Neural progenitor cell (in vitro differentiated cells): ENCODE results near the gene TBC1D10A. TPM values are rescaled to one million over a fixed set of nuclear protein-coding genes. Genes with fewer than 3 reads are reported as not detected.
A peak's percentile ranks its signal among the peaks of the same experiment; 100 is the strongest.

Source experiments
- DNase-seq: peaks from one replicate; pipeline ENCODE4 v3.0.0-alpha.2; 2016; ENCODE audit warnings: low spot score
- H2AFZ ChIP-seq: fragments of 200-600 bp; sonication (generic); replicated peaks from 2 replicates; pipeline ENCODE4 v1.6.1; 2016; ENCODE audit warnings: antibody characterized with exemption
- H3F3A ChIP-seq: fragments of 200-600 bp; sonication (generic); 2 replicates; pipeline ENCODE4 v1.6.1; 2016; ENCODE audit warnings: antibody characterized with exemption, low read depth
- H3K27ac ChIP-seq: fragments of 200-600 bp; sonication (generic); 2 replicates; pipeline ENCODE4 v1.5.1; 2016; ENCODE audit warnings: mild to moderate bottlenecking
- H3K27me3 ChIP-seq: fragments of 200-600 bp; sonication (generic); 2 replicates; pipeline ENCODE4 v1.6.1; 2016; ENCODE audit warnings: mild to moderate bottlenecking, moderate library complexity
- H3K36me3 ChIP-seq: fragments of 200-600 bp; sonication (generic); 2 replicates; pipeline ENCODE4 v1.5.1; 2016
- H3K4me1 ChIP-seq: fragments of 200-600 bp; sonication (generic); 2 replicates; pipeline ENCODE4 v1.6.1; 2016; ENCODE audit warnings: mixed run types
- H3K4me2 ChIP-seq: fragments of 200-600 bp; sonication (generic); 2 replicates; pipeline ENCODE4 v1.6.1; 2016
- H3K4me3 ChIP-seq: fragments of 200-600 bp; sonication (generic); 2 replicates; pipeline ENCODE4 v1.5.1; 2016
- H3K79me2 ChIP-seq: fragments of 200-600 bp; sonication (generic); 2 replicates; pipeline ENCODE4 v1.6.1; 2016; ENCODE audit warnings: low read depth
- H3K9ac ChIP-seq: fragments of 200-600 bp; sonication (generic); 2 replicates; pipeline ENCODE4 v1.6.1; 2016
- H3K9me3 ChIP-seq: fragments of 200-600 bp; sonication (generic); 2 replicates; pipeline ENCODE4 v1.5.1; 2016; ENCODE audit warnings: low read depth
- H4K20me1 ChIP-seq: fragments of 200-600 bp; sonication (generic); 2 replicates; pipeline ENCODE4 v1.6.1; 2016; ENCODE audit warnings: low read depth
- H3K27ac Mint-ChIP-seq: 3 replicates; pipeline ENCODE4 v1.8.0; 2021; ENCODE audit warnings: mixed read lengths
- H3K27me3 Mint-ChIP-seq: 2 replicates; pipeline ENCODE4 v1.8.0; 2022; ENCODE audit warnings: low read depth, mild to moderate bottlenecking, inconsistent platforms, moderate library complexity, mixed read lengths; ENCODE audit not compliant: insufficient read depth
- H3K36me3 Mint-ChIP-seq: 3 replicates; pipeline ENCODE4 v1.8.0; 2021; ENCODE audit warnings: mixed read lengths
- H3K4me1 Mint-ChIP-seq: 3 replicates; pipeline ENCODE4 v1.8.0; 2021; ENCODE audit warnings: mixed read lengths
- H3K4me3 Mint-ChIP-seq: 3 replicates; pipeline ENCODE4 v1.8.0; 2021; ENCODE audit warnings: mild to moderate bottlenecking, moderate library complexity, mixed read lengths
- H3K9me3 Mint-ChIP-seq: 3 replicates; pipeline ENCODE4 v1.8.0; 2020; ENCODE audit warnings: mixed read lengths
- EZH2 ChIP-seq: fragments of 200-600 bp; sonication (generic); IDR thresholded peaks from 2 replicates; pipeline ENCODE4 v1.6.1; 2017; ENCODE audit warnings: antibody characterized with exemption, mild to moderate bottlenecking, moderate library complexity
- EZH2phosphoT487 ChIP-seq: fragments of 200-600 bp; sonication (generic); IDR thresholded peaks from 2 replicates; pipeline ENCODE4 v1.6.1; 2017; ENCODE audit warnings: antibody characterized with exemption
- total RNA-seq: library from RNA; depleted of rRNA; stranded (reverse); fragments of >200 nt; gene quantifications from 2 replicates; pipeline ENCODE4 v1.2.3, GENCODE V29; 2015; ENCODE audit warnings: low replicate concordance
- TF ChIP-seq, protein P1 (sequence below): fragments of 200-600 bp; sonication (generic); IDR thresholded peaks from 2 replicates; pipeline ENCODE4 v1.5.1; 2017; ENCODE audit warnings: antibody characterized with exemption, mild to moderate bottlenecking

TBC1D10A gene
- total RNA-seq, 1 donor from 2014 or later: 6.2 TPM

GRCh38 chr22:30244641-30245040 lies 82.1 kb downstream of the TBC1D10A start:
- Mint-ChIP-seq H3K4me3 (no peak overlapping the region), H3K27me3 (peaks cover 26% of the 10 kb centered on the region), H3K9me3 (no peaks in the 10 kb centered on the region), H3K27ac (no peak overlapping the region), H3K4me1 (peaks cover 26% of the 10 kb centered on the region), H3K36me3 (no peaks in the 10 kb centered on the region)
- peaks cover 30% of the 10 kb centered on the region for H3K27me3 ChIP-seq
- no peaks in the 10 kb centered on the region for H3K36me3 ChIP-seq
- no peaks in the 10 kb centered on the region for H3K9me3 ChIP-seq
- DNase-seq: no peak
- H3K4me1 ChIP-seq: peaks cover 14% of the 10 kb centered on the region
- H3F3A ChIP-seq: no peaks in the 10 kb centered on the region
- no peak overlapping the region for H3K4me3 ChIP-seq
- no peak for TF ChIP-seq EZH2
- TF ChIP-seq EZH2phosphoT487: no peak
- TF ChIP-seq, protein P1, sequence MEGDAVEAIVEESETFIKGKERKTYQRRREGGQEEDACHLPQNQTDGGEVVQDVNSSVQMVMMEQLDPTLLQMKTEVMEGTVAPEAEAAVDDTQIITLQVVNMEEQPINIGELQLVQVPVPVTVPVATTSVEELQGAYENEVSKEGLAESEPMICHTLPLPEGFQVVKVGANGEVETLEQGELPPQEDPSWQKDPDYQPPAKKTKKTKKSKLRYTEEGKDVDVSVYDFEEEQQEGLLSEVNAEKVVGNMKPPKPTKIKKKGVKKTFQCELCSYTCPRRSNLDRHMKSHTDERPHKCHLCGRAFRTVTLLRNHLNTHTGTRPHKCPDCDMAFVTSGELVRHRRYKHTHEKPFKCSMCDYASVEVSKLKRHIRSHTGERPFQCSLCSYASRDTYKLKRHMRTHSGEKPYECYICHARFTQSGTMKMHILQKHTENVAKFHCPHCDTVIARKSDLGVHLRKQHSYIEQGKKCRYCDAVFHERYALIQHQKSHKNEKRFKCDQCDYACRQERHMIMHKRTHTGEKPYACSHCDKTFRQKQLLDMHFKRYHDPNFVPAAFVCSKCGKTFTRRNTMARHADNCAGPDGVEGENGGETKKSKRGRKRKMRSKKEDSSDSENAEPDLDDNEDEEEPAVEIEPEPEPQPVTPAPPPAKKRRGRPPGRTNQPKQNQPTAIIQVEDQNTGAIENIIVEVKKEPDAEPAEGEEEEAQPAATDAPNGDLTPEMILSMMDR: no peak
- no peaks in the 10 kb centered on the region for H3K79me2 ChIP-seq
- H2AFZ ChIP-seq: no peak overlapping the region
- no peak overlapping the region for H3K9ac ChIP-seq
- H3K4me2 ChIP-seq: no peak overlapping the region
- H4K20me1 ChIP-seq: no peaks in the 10 kb centered on the region
- no peak overlapping the region for H3K27ac ChIP-seq

DNA sequence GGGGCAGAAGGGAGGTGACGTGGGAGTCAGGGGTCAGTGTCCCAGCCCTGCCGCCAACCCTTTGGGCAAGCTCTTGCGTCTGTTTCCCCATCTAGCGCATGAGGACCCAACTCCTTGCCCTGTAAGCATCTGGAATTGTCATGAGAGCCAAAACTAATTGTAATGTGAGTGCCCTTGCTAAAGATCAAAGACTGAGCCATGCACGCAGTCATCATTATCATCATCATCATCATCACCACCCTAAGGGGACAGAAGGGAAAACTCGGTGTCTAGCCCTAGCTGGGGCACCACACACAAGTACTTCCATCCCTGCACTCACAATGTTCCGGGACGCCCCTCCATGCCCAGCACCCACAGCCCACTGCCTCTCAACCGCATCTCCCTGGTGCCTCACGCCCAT lies 82.7 kb downstream of the TBC1D10A start:
- Histone ChIP-seq H3K36me3 (no peaks in the 10 kb centered on the region), H3K9ac (no peak overlapping the region), H3K4me3 (no peak overlapping the region), H3K79me2 (no peaks in the 10 kb centered on the region), H3K4me2 (no peak overlapping the region), H4K20me1 (no peaks in the 10 kb centered on the region), H3K4me1 (peaks cover 11% of the 10 kb centered on the region), H3F3A (no peaks in the 10 kb centered on the region), H2AFZ (no peak overlapping the region), H3K27me3 (peaks cover 30% of the 10 kb centered on the region), H3K27ac (no peak overlapping the region), H3K9me3 (no peaks in the 10 kb centered on the region)
- peaks cover 26% of the 10 kb centered on the region for H3K27me3 Mint-ChIP-seq
- H3K9me3 Mint-ChIP-seq: no peaks in the 10 kb centered on the region
- no peak overlapping the region for H3K27ac Mint-ChIP-seq
- TF ChIP-seq EZH2phosphoT487: no peak
- TF ChIP-seq EZH2: no peak
- TF ChIP-seq, protein P1: no peak
- DNase-seq: no peak
- H3K36me3 Mint-ChIP-seq: no peaks in the 10 kb centered on the region
- peak overlapping the region; percentile 24 for H3K4me3 Mint-ChIP-seq
- H3K4me1 Mint-ChIP-seq: peaks cover 23% of the 10 kb centered on the region

DNA sequence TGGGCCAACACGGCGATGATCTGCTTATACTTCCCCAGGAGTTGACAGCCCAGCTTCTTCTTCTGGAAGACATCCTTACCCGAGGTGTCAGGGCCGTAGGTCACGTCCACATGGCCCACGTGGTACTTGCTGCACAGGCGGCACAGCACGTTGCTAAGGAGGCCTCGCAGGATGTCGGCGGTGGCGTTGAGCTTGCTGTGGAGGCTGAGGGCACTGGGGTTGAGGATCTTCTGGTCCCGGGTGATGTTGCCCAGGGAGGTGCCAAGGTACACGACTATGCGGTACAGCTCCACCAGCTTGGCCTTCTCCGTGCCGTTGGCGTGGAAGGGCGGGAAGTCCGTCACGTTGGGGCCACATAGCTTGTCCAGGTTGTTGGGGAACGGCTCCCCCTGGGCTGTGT lies 83.1 kb downstream of the TBC1D10A start:
- Histone ChIP-seq H3K36me3 (no peaks in the 10 kb centered on the region), H3F3A (no peaks in the 10 kb centered on the region), H3K4me2 (no peak overlapping the region), H4K20me1 (no peaks in the 10 kb centered on the region), H3K4me1 (peaks cover 7% of the 10 kb centered on the region), H3K27ac (no peak overlapping the region), H2AFZ (no peak overlapping the region), H3K4me3 (no peak overlapping the region), H3K79me2 (no peaks in the 10 kb centered on the region), H3K9me3 (no peaks in the 10 kb centered on the region), H3K9ac (no peak overlapping the region), H3K27me3 (peaks cover 30% of the 10 kb centered on the region)
- peaks cover 24% of the 10 kb centered on the region for H3K27me3 Mint-ChIP-seq
- peaks cover 26% of the 10 kb centered on the region for H3K4me1 Mint-ChIP-seq
- no peak overlapping the region for H3K4me3 Mint-ChIP-seq
- no peak for DNase-seq
- TF ChIP-seq EZH2 (no peak), EZH2phosphoT487 (no peak)
- TF ChIP-seq, protein P1: no peak
- no peaks in the 10 kb centered on the region for H3K9me3 Mint-ChIP-seq
- no peak overlapping the region for H3K27ac Mint-ChIP-seq
- H3K36me3 Mint-ChIP-seq: no peaks in the 10 kb centered on the region

Other genes with a start within 250 kb of the TBC1D10A start
- gene HORMAD2, start 246.5 kb downstream of the TBC1D10A start, total RNA-seq: not detected in 2 replicates
- 0.21 and 0.50 TPM in 2 replicates for gene LIF, start 80.2 kb downstream of the TBC1D10A start, total RNA-seq
- gene OSM, start 60.1 kb downstream of the TBC1D10A start, total RNA-seq: not detected in 2 replicates
- gene CASTOR1, start 37.4 kb downstream of the TBC1D10A start, total RNA-seq: 6.2 and 23.1 TPM in 2 replicates
- 29.2 and 48.4 TPM in 2 replicates for gene SF3A1, start 30.0 kb upstream of the TBC1D10A start, total RNA-seq
- 3.7 and 11.1 TPM in 2 replicates for gene CCDC157, start 30.1 kb upstream of the TBC1D10A start, total RNA-seq
- gene RNF215, start 60.5 kb upstream of the TBC1D10A start, total RNA-seq: 11.9 and 38.5 TPM in 2 replicates
- 4.9 and 5.7 TPM in 2 replicates for gene SEC14L2, start 70.1 kb upstream of the TBC1D10A start, total RNA-seq
- gene MTFP1, start 98.8 kb upstream of the TBC1D10A start, total RNA-seq: 29.9 and 67.9 TPM in 2 replicates
- not detected in 2 replicates for gene SEC14L3, start 145.1 kb upstream of the TBC1D10A start, total RNA-seq
- gene SEC14L4, start 178.8 kb upstream of the TBC1D10A start, total RNA-seq: 0.31 TPM in 1 of 2 replicates, not detected in the other
- 2.4 and 2.7 TPM in 2 replicates for gene SEC14L6, start 219.8 kb upstream of the TBC1D10A start, total RNA-seq
- 4.3 and 10.1 TPM in 2 replicates for gene GAL3ST1, start 247.7 kb upstream of the TBC1D10A start, total RNA-seq